Nephron (organoid): ENCODE results near the gene IPO4.

Experiments
- H3K27ac Mint-ChIP-seq, 3 experiments: 2 replicates each; pipeline ENCODE4 v1.8.0; 2020; ENCODE audit warnings: mixed read lengths in 3 of 3, mild to moderate bottlenecking in 2 of 3, moderate library complexity in 1 of 3
- H3K27me3 Mint-ChIP-seq: 2 replicates; pipeline ENCODE4 v1.8.0; 2021; ENCODE audit warnings: low read depth, mild to moderate bottlenecking, moderate library complexity, mixed read lengths
- H3K36me3 Mint-ChIP-seq: 2 replicates; pipeline ENCODE4 v1.8.0; 2020; ENCODE audit warnings: low read depth, mixed read lengths
- H3K4me1 Mint-ChIP-seq: 2 replicates; pipeline ENCODE4 v1.8.0; 2020; ENCODE audit warnings: mixed read lengths
- H3K4me3 Mint-ChIP-seq, 3 experiments: 2 replicates each; pipeline ENCODE4 v1.8.0; 2020; ENCODE audit warnings: mild to moderate bottlenecking in 3 of 3, mixed read lengths in 3 of 3, moderate library complexity in 2 of 3
- H3K9me3 Mint-ChIP-seq: 2 replicates; pipeline ENCODE4 v1.8.0; 2020; ENCODE audit warnings: mixed read lengths
- CTCF ChIP-seq, 3 experiments: fragments of 200-600 bp; sonication (generic); IDR thresholded peaks; one replicate each; pipeline ENCODE4 v1.5.0; 2021; ENCODE audit warnings: antibody characterized with exemption in 3 of 3; ENCODE audit not compliant: unreplicated experiment in 3 of 3

IPO4 gene

DNA sequence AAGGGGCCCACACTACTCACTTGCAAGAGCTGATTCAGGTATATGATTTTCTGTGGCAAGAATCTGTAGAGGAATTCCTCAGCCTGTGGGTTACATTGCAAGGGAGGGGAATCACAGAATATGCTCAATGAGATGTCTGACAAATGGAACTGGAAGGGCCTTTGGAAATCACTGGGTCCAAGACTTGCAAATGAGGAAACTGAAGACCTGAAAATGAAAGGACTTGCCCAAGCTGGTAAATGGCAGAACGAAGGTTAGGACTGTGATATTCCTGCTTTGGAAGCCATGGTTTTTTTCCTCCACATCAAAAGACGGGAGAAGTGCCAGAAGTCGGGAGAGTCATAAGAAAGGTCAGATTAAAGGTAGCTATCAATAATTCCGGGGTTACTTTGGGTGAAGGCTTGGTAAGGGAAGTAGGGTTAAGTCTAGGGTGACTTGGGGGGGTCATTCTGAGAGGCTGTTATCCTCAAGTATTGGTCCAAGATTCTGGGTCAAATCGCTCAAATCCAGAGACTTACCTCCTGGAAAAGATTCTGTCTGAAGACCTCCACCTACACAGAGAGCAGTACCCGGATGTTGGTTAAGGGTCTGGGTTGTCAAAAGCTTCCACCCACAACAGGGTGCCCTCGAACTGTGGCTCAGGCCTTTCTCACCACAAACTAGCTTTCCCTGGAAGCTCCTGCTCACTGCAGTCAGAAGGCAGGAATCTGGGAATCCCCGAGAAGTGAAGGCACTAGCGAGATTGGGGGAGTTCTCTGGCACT is 42.7 kb downstream of the IPO4 start:
- Mint-ChIP-seq H3K27ac (peak overlapping the region; percentile 89 to 97 (median 94)), H3K9me3 (no peaks in the 10 kb centered on the region), H3K4me1 (peaks cover 18% of the 10 kb centered on the region), H3K27me3 (no peaks in the 10 kb centered on the region), H3K4me3 (peak overlapping the region; percentile 96 to 98 (median 97)), H3K36me3 (peaks cover 16% of the 10 kb centered on the region)
- TF ChIP-seq CTCF (IDR thresholded peaks at IDR 0.05; ENCODE audit: unreplicated experiment in 3 of 3), result no peak

DNA sequence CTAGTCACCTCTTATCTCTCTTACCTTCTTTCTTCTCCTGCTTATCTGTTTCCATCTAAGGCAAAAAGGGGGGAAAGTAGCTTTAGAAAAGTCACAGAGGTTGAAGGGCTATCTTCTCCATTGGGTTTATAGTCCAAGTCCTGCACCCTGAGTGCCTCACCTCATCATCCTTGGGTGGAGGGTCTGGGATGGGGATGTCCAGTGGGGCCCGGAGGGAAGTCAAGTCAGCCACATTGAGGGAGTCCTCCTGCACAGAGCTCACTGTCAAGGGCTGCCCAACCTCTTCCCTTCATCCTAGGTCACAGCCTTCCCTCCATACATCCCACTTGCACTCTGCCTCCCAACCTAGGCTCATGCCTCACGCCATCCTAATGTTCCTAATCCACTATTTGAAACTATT is 43.4 kb downstream of the IPO4 start:
- H3K9me3 Mint-ChIP-seq, result no peaks in the 10 kb centered on the region
- peak overlapping the region; percentile 96 to 98 (median 97) for H3K4me3 Mint-ChIP-seq
- peak overlapping the region; percentile 89 to 97 (median 94) for H3K27ac Mint-ChIP-seq
- peaks cover 9% of the 10 kb centered on the region for H3K36me3 Mint-ChIP-seq
- no peak for TF ChIP-seq CTCF (IDR thresholded peaks at IDR 0.05; ENCODE audit: unreplicated experiment in 3 of 3)
- H3K4me1 Mint-ChIP-seq, result peaks cover 18% of the 10 kb centered on the region
- H3K27me3 Mint-ChIP-seq, result no peaks in the 10 kb centered on the region

DNA sequence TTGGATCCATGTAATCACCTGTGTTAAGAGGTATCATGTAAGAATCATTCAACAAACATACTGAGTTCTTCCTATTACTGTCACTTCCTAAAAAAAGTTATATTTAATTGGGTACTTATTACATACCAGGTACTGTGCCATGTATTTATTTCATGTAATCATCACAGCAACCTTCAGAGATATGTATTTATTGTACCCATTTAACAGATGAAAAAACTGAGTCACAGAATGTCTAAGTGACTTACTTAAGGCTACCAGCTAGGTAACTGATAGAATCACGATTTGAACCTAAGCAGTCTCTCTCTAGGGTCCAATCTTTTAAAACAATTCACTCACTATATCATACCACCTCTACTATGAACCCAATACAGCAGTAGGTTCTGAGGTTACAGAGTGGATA is 44.2 kb downstream of the IPO4 start:
- Mint-ChIP-seq H3K27ac (peak overlapping the region in 1 of 3 experiments; percentile 45), H3K4me3 (peak overlapping the region; percentile 16 to 76 (median 47)), H3K36me3 (peaks cover 7% of the 10 kb centered on the region), H3K27me3 (no peaks in the 10 kb centered on the region), H3K9me3 (no peaks in the 10 kb centered on the region), H3K4me1 (peaks cover 25% of the 10 kb centered on the region)
- no peak for TF ChIP-seq CTCF (IDR thresholded peaks at IDR 0.05; ENCODE audit: unreplicated experiment in 3 of 3)

DNA sequence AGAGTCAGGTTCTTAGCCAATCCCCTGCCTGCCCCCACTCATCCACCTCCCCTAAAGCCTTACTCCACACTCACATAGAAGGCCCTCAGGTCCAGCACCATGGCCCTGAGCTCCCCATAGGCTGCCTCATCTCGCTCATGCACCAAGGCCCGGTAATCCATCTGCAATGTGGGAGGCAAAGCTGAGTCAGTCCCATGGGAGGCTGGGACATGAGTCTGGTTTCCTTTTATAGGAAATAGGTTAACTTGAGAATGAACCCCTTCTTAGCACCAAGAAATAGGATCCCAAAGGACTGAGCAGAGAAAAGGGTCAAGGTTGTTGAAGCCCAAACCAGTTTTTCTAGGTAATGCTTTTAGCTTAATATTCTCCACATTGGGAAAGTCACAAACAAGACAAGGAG is 45.1 kb downstream of the IPO4 start:
- Mint-ChIP-seq H3K9me3 (no peaks in the 10 kb centered on the region), H3K27me3 (peaks cover 3% of the 10 kb centered on the region), H3K4me1 (peaks cover 33% of the 10 kb centered on the region), H3K4me3 (peak overlapping the region; percentile 48 to 76 (median 68)), H3K27ac (peak overlapping the region in 2 of 3 experiments; percentile 84 to 94), H3K36me3 (peaks cover 13% of the 10 kb centered on the region)
- TF ChIP-seq CTCF (IDR thresholded peaks at IDR 0.05; ENCODE audit: unreplicated experiment in 3 of 3), result no peak

DNA sequence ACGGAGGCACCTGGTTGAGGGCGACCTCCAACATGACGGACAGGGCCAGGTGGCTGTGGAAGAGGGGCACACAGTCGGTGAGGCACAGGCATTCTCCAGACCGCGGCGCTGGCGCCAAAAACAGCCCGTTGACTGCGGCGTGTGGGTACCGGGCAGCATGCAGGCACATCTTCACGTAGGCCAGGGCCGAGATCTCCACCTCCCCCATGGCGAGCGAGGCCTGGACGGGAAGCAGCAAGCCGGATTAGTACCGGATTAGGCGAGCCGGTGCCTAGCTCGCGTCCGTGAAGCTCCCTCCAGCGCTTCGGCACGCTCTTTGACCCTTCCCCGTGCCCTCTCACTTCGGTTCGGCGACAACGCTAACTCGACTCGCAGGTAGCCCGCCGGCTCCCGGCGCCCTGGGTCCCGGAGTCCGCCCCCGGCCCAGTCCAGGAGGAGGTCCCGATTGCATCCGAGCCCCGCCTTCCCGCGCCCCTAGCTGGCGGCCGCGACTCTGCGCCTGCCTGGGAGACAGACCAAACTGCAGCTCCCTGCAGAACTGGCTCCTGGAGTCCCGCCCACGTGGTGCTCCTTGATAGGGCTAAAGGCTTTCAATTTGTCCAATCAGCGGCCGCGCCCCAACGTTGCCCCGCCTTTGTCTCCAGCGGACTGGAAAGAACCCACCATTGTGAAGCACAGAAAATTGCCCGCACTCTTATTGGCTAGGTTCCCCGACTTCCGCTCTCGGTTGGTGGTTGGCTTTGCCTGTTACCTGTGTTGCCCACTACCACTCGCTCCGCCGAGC is 47.3 kb downstream of the IPO4 start, which contains the start of gene EMC9:
EMC9 (minus strand) TSS at position 495 of the 784 bp plus-strand sequence; CDS start at position 208, 287 bp downstream.
- peaks cover 40% of the 10 kb centered on the region for H3K4me1 Mint-ChIP-seq
- no peaks in the 10 kb centered on the region for H3K9me3 Mint-ChIP-seq
- peak within 1 kb of the TSS; percentile 82 to 94 (median 94) for H3K27ac Mint-ChIP-seq
- TF ChIP-seq CTCF (IDR thresholded peaks at IDR 0.05; ENCODE audit: unreplicated experiment in 3 of 3), result peak; percentile 50 to 57 (median 53)
- H3K4me3 Mint-ChIP-seq, result peak within 1 kb of the TSS; percentile 86 to 98 (median 89)
- H3K27me3 Mint-ChIP-seq, result peaks cover 3% of the 10 kb centered on the region
- H3K36me3 Mint-ChIP-seq, result peaks cover 24% of the 10 kb centered on the region
